Transverse colon (tissue), 4 donors: Measurements from ENCODE around the gene HECTD4. TPM values are rescaled to one million over a fixed set of nuclear protein-coding genes. Genes with fewer than 3 reads are reported as not detected.

Source experiments
- DNase-seq: peaks from one replicate; pipeline ENCODE4 v3.0.0-alpha.2; 2019
- H3K27ac ChIP-seq, 4 donors: fragments of 200-600 bp; sonication (generic); 2 replicates each; pipeline ENCODE4 v1.5.1; 2016 to 2018; ENCODE audit warnings: inconsistent platforms in 4 of 4
- H3K27me3 ChIP-seq: fragments of 200-600 bp; sonication (generic); 2 replicates; pipeline ENCODE4 v1.5.1; 2017; ENCODE audit warnings: inconsistent platforms
- H3K36me3 ChIP-seq, 4 donors: fragments of 200-600 bp; sonication (generic); 2 replicates each; pipeline ENCODE4 v1.5.1; 2017 to 2019; ENCODE audit warnings: inconsistent platforms in 4 of 4
- H3K4me1 ChIP-seq, 4 donors: fragments of 200-600 bp; sonication (generic); 2 replicates each; pipeline ENCODE4 v1.5.1; 2017 to 2020; ENCODE audit warnings: inconsistent platforms in 4 of 4
- H3K4me3 ChIP-seq, 4 donors: fragments of 200-600 bp; sonication (generic); 1 replicate in 1 of 4; 2 replicates in 3 of 4; pipeline versions ENCODE4 v1.5.1 to v1.6.1; 2017 to 2019; ENCODE audit warnings: inconsistent platforms in 4 of 4
- H3K9me3 ChIP-seq, 2 donors: fragments of 200-600 bp; sonication (generic); 2 replicates each; pipeline ENCODE4 v1.5.1; 2017 to 2019; ENCODE audit warnings: inconsistent platforms in 2 of 2
- CTCF ChIP-seq, 5 experiments: fragments of 200-600 bp in 3 of 5; fragments of 450-650 bp in 2 of 5; sonication (generic) in 3 of 5; IDR thresholded peaks; 1 replicate in 2 of 5; 2 replicates in 3 of 5; pipeline ENCODE4 v1.5.1; 2016 to 2017; ENCODE audit warnings: antibody characterized with exemption in 5 of 5, inconsistent platforms in 3 of 5, mild to moderate bottlenecking in 2 of 5, moderate library complexity in 1 of 5
- EP300 ChIP-seq: sonication (generic); formaldehyde crosslinking; IDR thresholded peaks from one replicate; pipeline ENCODE4 v1.6.1; 2017; ENCODE audit warnings: antibody characterized with exemption, low read depth
- POLR2A ChIP-seq: fragments of 450-650 bp; IDR thresholded peaks from one replicate; pipeline ENCODE4 v1.6.1; 2016; ENCODE audit warnings: antibody characterized with exemption, mild to moderate bottlenecking, moderate library complexity
- POLR2AphosphoS5 ChIP-seq, 3 donors: sonication (generic); formaldehyde crosslinking; IDR thresholded peaks; one replicate each; pipeline ENCODE4 v1.6.1; 2016; ENCODE audit warnings: antibody characterized with exemption in 3 of 3
- WGBS, 2 donors: methylation state at CpG; one replicate each; pipeline ENCODE4 v1.1.5; 2018; ENCODE audit warnings: low coverage in 1 of 2; 5-methylcytosine and 5-hydroxymethylcytosine counted together
- in situ Hi-C, 4 donors: fragments of 200-750 bp; cut with MboI; loops; one replicate each; pipeline versions ENCODE4 v1.15.0 to v1.15.1; 2017; ENCODE audit warnings: low sequenced_read_pairs in 3 of 4, low pct_ligation_motif_present in 1 of 4, low pct_unique_long_range_greater_than_20kb in 1 of 4
- intact Hi-C: fragments of 100-400 bp; cut with DNase I; formaldehyde crosslinking; loops from one replicate; pipeline ENCODE4 v1.15.1; 2023; ENCODE audit warnings: low total_unique reads
- total RNA-seq, 4 donors: library from RNA; depleted of rRNA; stranded (reverse); fragments of >200 nt; gene quantifications; one replicate each; pipeline ENCODE4 v1.1.0, GENCODE V29; 2016

Gene HECTD4
- total RNA-seq, 4 donors from 2014 or later: 52.6 to 171 (median 121) TPM

- Histone ChIP-seq H3K27me3 (no peaks in the 10 kb centered on the region), H3K36me3 (no peaks in the 10 kb centered on the region), H3K27ac (no peak overlapping the region), H3K4me1 (peaks cover 0 to 5% (median 0%) of the 10 kb centered on the region in 4 donors), H3K4me3 (no peak overlapping the region), H3K9me3 (no peaks in the 10 kb centered on the region)
- TF ChIP-seq EP300 (no peak), POLR2A (no peak), CTCF (IDR thresholded peaks at IDR 0.05) (no peak), POLR2AphosphoS5 (IDR thresholded peaks at IDR 0.05) (no peak)
- DNase-seq: no peak
- intact Hi-C loops: no loop called here
- in situ Hi-C loops: no loop called here
Measured at GRCh38 chr12:112321245-112321644, 61.0 kb downstream of the HECTD4 start.

- Histone ChIP-seq H3K27me3 (no peaks in the 10 kb centered on the region), H3K36me3 (no peaks in the 10 kb centered on the region), H3K27ac (no peak overlapping the region), H3K4me3 (no peak overlapping the region), H3K9me3 (no peaks in the 10 kb centered on the region), H3K4me1 (peaks cover 0 to 5% (median 0%) of the 10 kb centered on the region in 4 donors)
- WGBS, 2 donors: 93 to 98% methylated on average over 11 to 12 of the region's 12 CpGs
- in situ Hi-C loops: no loop called here
- no peak for DNase-seq
- intact Hi-C loops: no loop called here
- no peak for TF ChIP-seq POLR2A
- TF ChIP-seq EP300: no peak
- no peak for TF ChIP-seq POLR2AphosphoS5 (IDR thresholded peaks at IDR 0.05)
- TF ChIP-seq CTCF (IDR thresholded peaks at IDR 0.05): no peak
Measured at GRCh38 chr12:112319395-112319794, 62.8 kb downstream of the HECTD4 start.

GRCh38 chr12:112317481-112317880, 64.8 kb downstream of the HECTD4 start:
- H3K36me3 ChIP-seq: peaks cover 0 to 7% (median 0%) of the 10 kb centered on the region in 4 donors
- in situ Hi-C loops (no loop called here), intact Hi-C loops (no loop called here)
- DNase-seq: no peak
- H3K27me3 ChIP-seq: no peaks in the 10 kb centered on the region
- no peak overlapping the region for H3K27ac ChIP-seq
- 85 to 87% methylated on average over 4 to 6 of the region's 6 CpGs for WGBS, 2 donors
- TF ChIP-seq POLR2AphosphoS5 (IDR thresholded peaks at IDR 0.05) (no peak), CTCF (IDR thresholded peaks at IDR 0.05) (no peak), POLR2A (no peak), EP300 (no peak)
- H3K4me1 ChIP-seq: no peaks in the 10 kb centered on the region
- H3K4me3 ChIP-seq: no peak overlapping the region
- no peaks in the 10 kb centered on the region for H3K9me3 ChIP-seq

- no peak for DNase-seq
- intact Hi-C loops (no loop called here), in situ Hi-C loops (no loop called here)
- Histone ChIP-seq H3K4me1 (no peaks in the 10 kb centered on the region), H3K36me3 (peaks cover 0 to 12% (median 0%) of the 10 kb centered on the region in 4 donors), H3K4me3 (no peak overlapping the region), H3K27ac (no peak overlapping the region), H3K9me3 (no peaks in the 10 kb centered on the region), H3K27me3 (no peaks in the 10 kb centered on the region)
- no peak for TF ChIP-seq EP300
- no peak for TF ChIP-seq CTCF (IDR thresholded peaks at IDR 0.05)
- TF ChIP-seq POLR2AphosphoS5 (IDR thresholded peaks at IDR 0.05): no peak
- no peak for TF ChIP-seq POLR2A
- 95 to 100% methylated on average over 3 to 7 of the region's 7 CpGs for WGBS, 2 donors
Measured at GRCh38 chr12:112314981-112315380, 67.2 kb downstream of the HECTD4 start.
